Activated CD4-positive, alpha-beta T cell treated with anti-CD3 and anti-CD28 coated beads, Interleukin-2, amount 50 U/mL, for 1 hour (primary cell): ENCODE results near the gene NOL3.

ENCODE experiments used
- DNase-seq: peaks from one replicate; pipeline ENCODE4 v3.0.0-alpha.2; 2020

NOL3 gene

GRCh38 chr16:67207249-67208091 lies 37.1 kb downstream of the NOL3 start:
- no peak for DNase-seq

DNA sequence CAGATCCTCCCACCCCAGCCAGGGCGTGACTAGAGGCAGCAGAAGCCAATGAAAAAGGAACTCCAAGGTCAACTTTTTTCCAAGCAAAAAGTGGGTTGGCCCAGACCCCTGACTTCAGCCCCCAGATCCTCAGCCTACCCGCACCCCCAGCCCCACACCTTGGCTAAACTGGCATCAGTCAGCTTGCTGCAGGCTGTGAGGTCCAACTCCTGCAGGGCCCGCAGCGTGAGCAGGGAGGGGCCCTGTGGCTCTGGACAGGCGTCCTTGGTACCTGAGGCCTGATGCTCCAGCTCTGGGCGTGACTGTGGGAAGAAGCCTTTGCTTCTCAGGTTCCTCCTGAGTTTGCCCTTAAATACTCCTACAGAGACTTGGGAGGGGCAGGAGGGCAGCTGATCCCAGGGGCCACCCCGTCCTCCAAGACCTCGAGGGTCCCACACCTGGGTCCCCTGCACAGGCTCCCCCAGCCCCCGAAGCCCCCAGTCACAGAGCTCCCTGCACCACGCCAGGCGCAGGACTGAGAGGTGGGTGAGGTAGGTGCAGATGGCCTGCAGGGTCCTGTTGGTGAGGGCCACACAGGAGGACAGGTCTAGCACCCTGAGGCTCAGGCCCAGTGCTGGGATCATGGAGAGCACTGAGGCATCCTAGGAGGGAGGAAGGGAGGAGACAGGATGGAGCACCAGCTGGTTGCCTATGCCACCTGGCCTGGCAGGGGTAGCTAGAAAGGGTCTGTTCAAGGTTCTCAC lies 38.0 kb downstream of the NOL3 start:
- DNase-seq, result no peak

- no peak for DNase-seq
Observed at GRCh38 chr16:67209565-67209964, 39.2 kb downstream of the NOL3 start.

GRCh38 chr16:67210069-67210937 lies 40.0 kb downstream of the NOL3 start:
- DNase-seq, result no peak

- no peak for DNase-seq
Observed at GRCh38 chr16:67211674-67212073, 41.3 kb downstream of the NOL3 start.

DNA sequence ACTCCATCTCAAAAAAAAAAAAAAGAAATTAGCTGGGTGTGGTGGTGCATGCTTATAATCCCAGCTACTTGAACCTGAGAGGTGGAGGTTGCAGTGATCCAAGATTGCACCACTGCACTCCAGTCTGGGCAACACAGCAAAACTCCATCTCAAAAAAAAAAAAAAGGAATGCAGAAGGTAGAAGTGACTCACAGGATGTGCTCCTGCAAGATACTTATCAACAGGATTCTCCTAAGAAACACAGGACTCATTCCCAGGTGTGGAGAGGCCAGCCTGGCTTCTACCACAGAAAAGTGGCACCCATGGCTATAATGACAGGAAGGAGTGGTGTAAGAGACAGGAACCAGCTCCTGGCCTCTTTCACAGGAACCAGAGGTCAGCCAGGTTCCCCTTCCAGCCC lies 42.4 kb downstream of the NOL3 start:
- DNase-seq, result no peak

DNA sequence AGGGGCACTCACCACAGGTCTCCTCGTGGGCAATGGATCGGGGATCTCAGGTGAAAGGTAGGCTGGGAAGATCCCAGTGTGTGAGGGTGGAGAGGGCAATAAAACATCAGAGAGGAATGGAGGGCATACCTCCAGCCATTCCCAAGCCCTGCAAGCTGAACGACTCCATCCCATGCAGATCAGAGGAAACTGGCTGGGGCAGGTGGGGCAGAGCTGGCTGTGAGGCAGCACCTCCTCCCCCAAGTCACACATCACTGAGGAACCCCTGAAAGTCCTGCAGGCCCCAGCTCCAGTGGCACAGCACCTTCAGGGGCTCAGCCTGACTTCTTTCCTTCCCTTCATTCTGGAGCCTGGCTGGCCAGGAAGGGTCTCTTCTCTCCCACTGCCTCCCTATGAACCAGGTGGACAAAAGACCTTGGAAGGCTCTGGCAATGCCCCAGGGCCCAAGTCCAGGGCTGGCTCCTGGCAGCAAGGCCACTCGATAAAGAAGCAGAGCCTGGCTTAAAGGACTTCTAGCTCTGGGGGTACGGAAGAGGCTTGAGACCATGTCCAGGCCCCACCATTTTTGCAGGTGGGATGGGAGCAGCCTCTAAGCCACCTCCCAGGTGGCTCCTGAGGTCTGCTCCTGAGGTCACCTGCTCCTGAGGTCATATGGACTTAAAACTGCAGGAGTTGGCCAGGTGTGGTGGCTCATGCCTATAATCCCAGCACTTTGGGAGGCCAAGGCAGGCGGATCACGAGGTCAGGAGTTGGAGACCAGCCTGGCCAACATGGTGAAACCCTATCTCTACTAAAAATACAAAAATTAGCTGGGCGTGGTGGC lies 43.1 kb downstream of the NOL3 start:
- DNase-seq, result no peak

DNA sequence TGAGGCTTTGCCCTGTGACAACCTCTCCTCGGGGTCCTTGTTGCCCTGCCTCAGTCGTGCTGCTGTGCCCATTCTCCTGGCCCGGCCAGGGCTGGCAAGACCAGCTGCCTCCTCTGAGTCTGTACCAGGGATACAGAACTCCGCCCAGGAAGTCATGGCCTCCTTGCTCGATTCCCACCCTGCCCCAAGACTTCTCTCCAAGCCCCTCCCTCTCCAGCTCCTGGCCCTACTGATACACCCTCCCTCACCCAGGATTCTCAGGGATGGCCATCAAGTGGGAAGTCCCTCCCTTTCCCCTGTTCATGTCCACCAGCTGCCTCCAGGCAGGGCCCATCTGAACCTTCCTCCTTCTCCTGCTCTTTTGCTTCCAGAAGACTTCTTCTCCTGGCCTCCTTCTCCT lies 45.4 kb downstream of the NOL3 start:
- no peak for DNase-seq

GRCh38 chr16:67216612-67217490 lies 46.5 kb downstream of the NOL3 start:
- no peak for DNase-seq

DNA sequence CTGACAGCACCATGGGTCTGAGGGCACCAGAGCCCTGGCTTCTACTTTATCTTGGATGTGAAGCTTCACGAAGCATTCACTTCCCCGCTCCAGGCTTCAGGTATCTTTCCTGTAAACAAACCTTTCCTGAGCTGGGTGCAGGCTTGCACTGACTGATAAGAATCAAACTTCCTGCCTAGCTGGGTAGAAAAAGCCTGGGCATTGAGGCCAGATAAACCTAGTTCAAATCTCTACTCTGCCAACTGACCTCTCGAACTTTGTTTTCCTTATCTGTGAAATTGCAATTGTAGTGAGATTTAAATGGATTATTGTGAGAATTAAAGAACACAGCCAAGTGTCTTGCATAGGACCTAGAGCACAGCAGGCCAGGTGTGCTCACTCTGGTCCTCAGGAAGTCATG lies 53.7 kb downstream of the NOL3 start:
- DNase-seq, result no peak
